Measurements from ENCODE around the gene LY6G6D.

DNA sequence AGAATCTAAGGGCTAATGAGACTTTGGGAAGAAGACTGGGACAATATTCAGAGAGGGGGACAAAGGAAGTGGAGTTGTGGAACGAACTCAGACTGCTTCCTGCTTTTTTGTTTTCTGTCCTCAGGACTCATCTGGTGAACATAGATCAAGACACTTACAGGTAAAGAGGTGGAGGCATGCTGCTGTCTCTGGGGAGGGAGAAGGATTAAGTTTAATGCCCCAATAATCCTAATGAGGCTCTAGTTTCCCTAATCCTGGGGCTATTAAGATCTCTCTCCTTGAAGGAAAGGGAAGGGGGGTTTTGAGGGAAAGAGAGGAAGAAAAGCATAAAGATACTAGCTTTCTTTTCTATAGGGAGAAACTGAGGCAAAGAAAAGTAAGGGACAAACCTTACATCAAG is 29.3 kb downstream of the LY6G6D start:
- no peak for TF ChIP-seq CTCF (IDR thresholded peaks at IDR 0.05)
- TF ChIP-seq POLR2A (IDR thresholded peaks at IDR 0.05) = no peak
- no peak for TF ChIP-seq POLR2AphosphoS5 (IDR thresholded peaks at IDR 0.05)

Measured in prostate gland (tissue), 2 donors.